Measurements from ENCODE around the gene KY.

- TF ChIP-seq SIN3A (IDR thresholded peaks at IDR 0.05; ENCODE audit: borderline replicate concordance, low read depth, low read length) (no peak), ARNT (IDR thresholded peaks at IDR 0.05) (no peak), FOXK2 (IDR thresholded peaks at IDR 0.05) (no peak), SP2 (CRISPR knock-in tag; IDR thresholded peaks at IDR 0.05) (no peak), TBL1XR1 (IDR thresholded peaks at IDR 0.05; ENCODE audit: borderline replicate concordance, low read length, partially characterized antibody) (no peak), CTCF (CRISPR knock-in tag; IDR thresholded peaks at IDR 0.05) (no peak), ZNF264 (CRISPR knock-in tag; IDR thresholded peaks at IDR 0.05) (no peak), CREM (IDR thresholded peaks at IDR 0.05) (no peak), CREM (CRISPR knock-in tag; IDR thresholded peaks at IDR 0.05) (no peak), ARID4A (CRISPR knock-in tag; IDR thresholded peaks at IDR 0.05; ENCODE audit: borderline replicate concordance) (no peak)
These were observed 10.4 kb downstream of the KY start for GRCh38 chr3:134640378-134640777.
